ENCODE measurements around the gene OR10V1. TPM values are rescaled to one million over a fixed set of nuclear protein-coding genes. Genes with fewer than 3 reads are reported as not detected.

The OR10V1 gene
- total RNA-seq, 1 experiment from 2014 or later, result not detected

DNA sequence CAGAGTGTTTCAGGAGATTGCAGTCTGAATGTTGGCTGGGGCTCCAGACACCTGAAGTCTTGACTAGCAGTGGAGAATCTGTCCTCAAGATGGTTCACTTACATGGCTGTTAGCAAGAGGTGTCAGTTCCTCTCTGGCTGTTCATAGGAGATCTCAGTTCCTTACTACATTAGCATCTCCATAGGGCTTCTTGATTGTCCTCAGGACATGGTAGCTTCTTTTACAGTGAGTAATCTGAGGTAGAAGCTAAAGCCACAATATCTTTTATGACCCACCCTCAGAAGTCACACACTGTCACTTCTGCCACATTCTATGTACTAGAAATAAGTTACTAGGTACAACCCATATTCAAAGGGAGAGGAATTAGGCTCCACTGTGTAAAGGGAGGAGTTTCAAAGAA is 34.3 kb downstream of the OR10V1 start:
- H3K9me3 Mint-ChIP-seq (ENCODE audit: unreplicated experiment), result peaks cover 10% of the 10 kb centered on the region
- no peaks in the 10 kb centered on the region for H3K27me3 Mint-ChIP-seq (ENCODE audit: insufficient read depth, unreplicated experiment)
- no peak overlapping the region for H3K27ac Mint-ChIP-seq (ENCODE audit: unreplicated experiment)
- no peaks in the 10 kb centered on the region for H3K36me3 Mint-ChIP-seq (ENCODE audit: insufficient read depth, unreplicated experiment)
- CTCF ChIA-PET, result no interaction called here
- BruUV-seq (replicated peaks), result no TSS peak
- no peak for TF ChIP-seq CTCF (IDR thresholded peaks at IDR 0.05; ENCODE audit: insufficient read depth in 1 of 2, low read depth in 1 of 2, low read length in 1 of 2, severe bottlenecking in 1 of 2, unreplicated experiment in 1 of 2)
- Histone ChIP-seq H3K27me3 (replicated peaks; ENCODE audit: control insufficient read depth, insufficient read depth, low read length) (no peaks in the 10 kb centered on the region), H3K36me3 (ENCODE audit: control insufficient read depth, insufficient read depth, low read length) (no peaks in the 10 kb centered on the region), H3K9me3 (0 out of 2 replicates have a peak, but pooled peaks cover 4% of the 10 kb centered on the region), H3K4me1 (peaks cover 39% of the 10 kb centered on the region), H3K4me3 (ENCODE audit: low read depth, low read length) (no peak overlapping the region)
- intact Hi-C loops (cut with micrococcal nuclease; ENCODE audit: unreplicated experiment), result no loop called here
- H3K4me1 Mint-ChIP-seq (ENCODE audit: low read depth, unreplicated experiment), result peaks cover 29% of the 10 kb centered on the region
- POLR2A ChIA-PET, result interaction anchor here (1.0 kb wide), 1 partner anchor 10 kb away, joined by 9 read pairs; no protein-coding TSS in a partner anchor
- no peak for DNase-seq
- H3K4me3 Mint-ChIP-seq (ENCODE audit: unreplicated experiment), result no peak overlapping the region

DNA sequence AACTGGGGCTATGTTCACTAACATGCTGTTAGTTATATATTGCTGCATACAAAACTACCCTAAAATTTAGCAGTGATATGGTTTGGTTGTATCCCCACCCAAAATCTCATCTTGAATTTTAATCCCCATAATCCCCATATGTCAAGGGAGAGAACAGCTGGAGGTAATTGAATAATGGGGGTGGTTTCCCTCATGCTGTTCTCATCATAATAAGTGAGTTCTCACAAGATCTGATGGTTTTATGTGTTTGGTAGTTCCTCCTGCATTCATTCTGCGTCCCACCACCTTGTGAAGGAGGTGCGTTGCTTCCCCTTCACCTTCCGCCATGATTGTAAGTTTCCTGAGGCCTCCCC is 34.9 kb downstream of the OR10V1 start:
- Mint-ChIP-seq H3K27me3 (ENCODE audit: insufficient read depth, unreplicated experiment) (no peaks in the 10 kb centered on the region), H3K27ac (ENCODE audit: unreplicated experiment) (no peak overlapping the region), H3K9me3 (ENCODE audit: unreplicated experiment) (peaks cover 10% of the 10 kb centered on the region), H3K4me1 (ENCODE audit: low read depth, unreplicated experiment) (peaks cover 29% of the 10 kb centered on the region), H3K36me3 (ENCODE audit: insufficient read depth, unreplicated experiment) (no peaks in the 10 kb centered on the region), H3K4me3 (ENCODE audit: unreplicated experiment) (no peak overlapping the region)
- intact Hi-C loops (cut with micrococcal nuclease; ENCODE audit: unreplicated experiment), result no loop called here
- no peak for TF ChIP-seq CTCF (IDR thresholded peaks at IDR 0.05; ENCODE audit: insufficient read depth in 1 of 2, low read depth in 1 of 2, low read length in 1 of 2, severe bottlenecking in 1 of 2, unreplicated experiment in 1 of 2)
- H3K27me3 ChIP-seq (replicated peaks; ENCODE audit: control insufficient read depth, insufficient read depth, low read length), result no peaks in the 10 kb centered on the region
- H3K9me3 ChIP-seq, result no peaks in the 10 kb centered on the region
- H3K4me3 ChIP-seq (ENCODE audit: low read depth, low read length), result no peak overlapping the region
- ChIA-PET POLR2A (interaction anchor here (1.0 kb wide), 1 partner anchor 9 kb away, joined by 9 read pairs; no protein-coding TSS in a partner anchor), CTCF (no interaction called here)
- DNase-seq, result no peak
- no peaks in the 10 kb centered on the region for H3K36me3 ChIP-seq (ENCODE audit: control insufficient read depth, insufficient read depth, low read length)
- peaks cover 39% of the 10 kb centered on the region for H3K4me1 ChIP-seq
- no TSS peak for BruUV-seq (replicated peaks)

DNA sequence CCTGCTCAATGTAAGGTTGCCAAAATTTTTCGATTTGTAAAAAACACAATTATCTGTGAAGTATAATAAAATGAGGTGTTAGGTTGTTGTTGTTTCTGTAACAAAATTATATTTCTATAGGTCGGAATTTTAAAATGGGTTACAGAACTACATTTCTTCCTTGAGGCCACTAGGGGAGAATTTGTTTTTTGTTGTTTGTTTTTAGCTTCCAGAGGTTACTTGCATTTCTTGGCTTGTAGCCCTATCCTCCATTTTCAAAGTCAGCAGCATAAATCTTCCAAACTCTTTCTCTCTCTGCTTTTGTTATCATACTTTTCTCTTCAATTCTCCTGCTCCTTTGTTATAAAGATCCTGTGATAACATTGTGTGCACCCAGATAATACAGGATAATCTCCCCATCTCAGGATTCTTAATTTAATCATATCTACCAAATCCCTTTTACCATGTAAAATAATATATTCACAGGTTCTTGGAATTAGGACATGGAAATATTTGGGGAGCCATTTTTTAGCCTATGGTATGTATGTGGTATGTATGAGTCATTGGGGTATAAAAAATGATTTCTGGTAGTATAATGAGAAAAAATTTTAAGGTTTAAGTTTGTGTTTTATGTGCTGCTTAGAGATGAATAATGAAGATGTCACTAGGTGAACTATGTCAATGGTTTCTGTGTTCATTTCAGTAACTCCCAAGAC is 35.4 kb downstream of the OR10V1 start:
- no peak overlapping the region for H3K4me3 ChIP-seq (ENCODE audit: low read depth, low read length)
- Mint-ChIP-seq H3K36me3 (ENCODE audit: insufficient read depth, unreplicated experiment) (no peaks in the 10 kb centered on the region), H3K9me3 (ENCODE audit: unreplicated experiment) (peaks cover 10% of the 10 kb centered on the region), H3K4me3 (ENCODE audit: unreplicated experiment) (no peak overlapping the region), H3K27ac (ENCODE audit: unreplicated experiment) (no peak overlapping the region), H3K27me3 (ENCODE audit: insufficient read depth, unreplicated experiment) (no peaks in the 10 kb centered on the region), H3K4me1 (ENCODE audit: low read depth, unreplicated experiment) (peaks cover 27% of the 10 kb centered on the region)
- peaks cover 39% of the 10 kb centered on the region for H3K4me1 ChIP-seq
- H3K9me3 ChIP-seq, result no peaks in the 10 kb centered on the region
- TF ChIP-seq CTCF (IDR thresholded peaks at IDR 0.05; ENCODE audit: insufficient read depth in 1 of 2, low read depth in 1 of 2, low read length in 1 of 2, severe bottlenecking in 1 of 2, unreplicated experiment in 1 of 2), result peak in 1 of 2 experiments; percentile 12
- DNase-seq, result no peak
- POLR2A ChIA-PET, result interaction anchor here (1.4 kb wide), 1 partner anchor 9 kb away, joined by 10 read pairs; the partner anchor contains the start of gene PATL1
- no peaks in the 10 kb centered on the region for H3K36me3 ChIP-seq (ENCODE audit: control insufficient read depth, insufficient read depth, low read length)
- no TSS peak for BruUV-seq (replicated peaks)
- intact Hi-C loops (cut with micrococcal nuclease; ENCODE audit: unreplicated experiment), result no loop called here
- H3K27me3 ChIP-seq (replicated peaks; ENCODE audit: control insufficient read depth, insufficient read depth, low read length), result no peaks in the 10 kb centered on the region
- CTCF ChIA-PET, result no interaction called here
